Muscle layer of colon (tissue), 2 donors: ENCODE data around the gene KSR1.
"Not testable (repeated sequence)": the region's sequence is repeated elsewhere in the genome, so short reads cannot be mapped to it uniquely, and the experiment has no call there.

ENCODE experiments used
- H3K27ac ChIP-seq: one replicate; pipeline ENCODE4 v1.7.0; 2013; ENCODE audit warnings: low read depth, mild to moderate bottlenecking, low read length, moderate library complexity
- H3K27me3 ChIP-seq, 2 donors: one replicate each; pipeline ENCODE4 v1.7.0; 2013; ENCODE audit warnings: low read length in 2 of 2, mild to moderate bottlenecking in 2 of 2; ENCODE audit not compliant: insufficient read depth in 2 of 2, control insufficient read depth in 1 of 2
- H3K36me3 ChIP-seq: one replicate; pipeline ENCODE4 v1.7.0; 2013; ENCODE audit warnings: mild to moderate bottlenecking, low read length; ENCODE audit not compliant: insufficient read depth
- H3K4me1 ChIP-seq: one replicate; pipeline ENCODE4 v1.7.0; 2013; ENCODE audit warnings: mild to moderate bottlenecking, low read length; ENCODE audit not compliant: insufficient read depth
- H3K4me3 ChIP-seq, 2 donors: one replicate each; pipeline ENCODE4 v1.7.0; 2013; ENCODE audit warnings: low read length in 2 of 2, low read depth in 1 of 2, mild to moderate bottlenecking in 1 of 2, moderate library complexity in 1 of 2
- H3K9ac ChIP-seq: one replicate; pipeline ENCODE4 v1.7.0; 2013; ENCODE audit warnings: low read length
- H3K9me3 ChIP-seq: one replicate; pipeline ENCODE4 v1.7.0; 2013; ENCODE audit warnings: mild to moderate bottlenecking, low read length
- donor health status: abdominal sarcoma.
- donor health status: Adenocarcinoma of cecum.

Gene KSR1

DNA sequence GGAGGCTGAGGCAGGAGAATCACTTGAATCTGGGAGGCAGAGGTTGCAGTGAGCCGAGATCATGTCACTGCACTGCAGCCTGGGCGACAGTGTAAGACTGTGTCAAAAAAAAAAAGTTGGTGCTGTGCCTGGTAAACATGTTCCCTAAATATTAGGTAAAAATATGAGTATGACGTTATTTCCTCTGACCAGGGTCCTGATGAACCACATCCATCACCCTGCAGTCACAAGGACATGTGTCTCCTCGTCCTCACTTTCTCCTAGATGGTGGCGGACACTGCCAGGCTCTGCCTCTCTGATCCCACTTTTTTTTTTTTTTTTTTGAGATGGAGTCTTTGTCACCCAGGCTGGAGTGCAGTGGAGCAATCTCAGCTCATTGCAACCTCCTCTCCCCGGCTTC, 203.4 kb downstream of the KSR1 start:
- H3K27me3 ChIP-seq: no peaks in the 10 kb centered on the region
- no peak overlapping the region for H3K27ac ChIP-seq
- no peak overlapping the region for H3K4me3 ChIP-seq
- no peaks in the 10 kb centered on the region for H3K4me1 ChIP-seq
- H3K9me3 ChIP-seq: no peaks in the 10 kb centered on the region
- no peak overlapping the region for H3K9ac ChIP-seq
- H3K36me3 ChIP-seq: no peaks in the 10 kb centered on the region

- Histone ChIP-seq H3K27me3 (no peaks in the 10 kb centered on the region), H3K9ac (no peak overlapping the region), H3K4me1 (no peaks in the 10 kb centered on the region), H3K9me3 (no peaks in the 10 kb centered on the region), H3K27ac (no peak overlapping the region), H3K36me3 (no peaks in the 10 kb centered on the region), H3K4me3 (no peak overlapping the region)
Measured at GRCh38 chr17:27660436-27660835, 204.2 kb downstream of the KSR1 start.

GRCh38 chr17:27663936-27664605, 207.8 kb downstream of the KSR1 start:
- no peaks in the 10 kb centered on the region for H3K36me3 ChIP-seq
- no peaks in the 10 kb centered on the region for H3K9me3 ChIP-seq
- no peaks in the 10 kb centered on the region for H3K4me1 ChIP-seq
- no peak overlapping the region for H3K27ac ChIP-seq
- H3K4me3 ChIP-seq: no peak overlapping the region
- no peak overlapping the region for H3K9ac ChIP-seq
- no peaks in the 10 kb centered on the region for H3K27me3 ChIP-seq

GRCh38 chr17:27664606-27664965, 208.3 kb downstream of the KSR1 start:
- Histone ChIP-seq H3K36me3 (no peaks in the 10 kb centered on the region), H3K4me1 (no peaks in the 10 kb centered on the region), H3K9me3 (no peaks in the 10 kb centered on the region), H3K27ac (no peak overlapping the region), H3K27me3 (no peaks in the 10 kb centered on the region), H3K9ac (no peak overlapping the region), H3K4me3 (no peak overlapping the region)

DNA sequence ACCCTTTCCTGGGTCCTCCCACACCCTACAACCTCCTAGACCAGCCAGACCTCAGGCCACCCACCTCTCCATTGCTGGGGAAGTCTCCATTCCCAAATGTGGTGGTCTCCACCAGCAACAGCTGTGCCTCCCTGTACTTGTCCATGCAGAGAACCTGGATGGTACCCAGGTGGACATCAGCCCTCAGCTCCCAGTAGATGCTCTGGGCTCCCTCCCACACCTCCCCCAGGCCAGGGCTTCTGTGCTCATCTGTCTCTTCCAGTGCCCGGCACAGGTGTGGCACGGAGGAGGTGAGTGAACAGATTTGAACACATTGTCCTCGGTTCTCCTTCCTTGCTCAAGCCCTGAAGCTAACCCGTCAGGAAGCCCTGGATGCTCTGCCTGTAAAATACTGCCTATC, 209.3 kb downstream of the KSR1 start:
- no peaks in the 10 kb centered on the region for H3K36me3 ChIP-seq

GRCh38 chr17:27666270-27666669, 210.0 kb downstream of the KSR1 start:
- not testable (repeated sequence) for H3K27me3 ChIP-seq, H3K27ac ChIP-seq, H3K9ac ChIP-seq, H3K36me3 ChIP-seq, H3K4me3 ChIP-seq, H3K9me3 ChIP-seq, H3K4me1 ChIP-seq

More for the DNA sequence above, 209.3 kb downstream of the KSR1 start:
- H3K27me3 ChIP-seq: no peaks in the 10 kb centered on the region
- H3K27ac ChIP-seq: no peak overlapping the region
- no peaks in the 10 kb centered on the region for H3K4me1 ChIP-seq
- no peak overlapping the region for H3K9ac ChIP-seq
- H3K9me3 ChIP-seq: no peaks in the 10 kb centered on the region
- no peak overlapping the region for H3K4me3 ChIP-seq

DNA sequence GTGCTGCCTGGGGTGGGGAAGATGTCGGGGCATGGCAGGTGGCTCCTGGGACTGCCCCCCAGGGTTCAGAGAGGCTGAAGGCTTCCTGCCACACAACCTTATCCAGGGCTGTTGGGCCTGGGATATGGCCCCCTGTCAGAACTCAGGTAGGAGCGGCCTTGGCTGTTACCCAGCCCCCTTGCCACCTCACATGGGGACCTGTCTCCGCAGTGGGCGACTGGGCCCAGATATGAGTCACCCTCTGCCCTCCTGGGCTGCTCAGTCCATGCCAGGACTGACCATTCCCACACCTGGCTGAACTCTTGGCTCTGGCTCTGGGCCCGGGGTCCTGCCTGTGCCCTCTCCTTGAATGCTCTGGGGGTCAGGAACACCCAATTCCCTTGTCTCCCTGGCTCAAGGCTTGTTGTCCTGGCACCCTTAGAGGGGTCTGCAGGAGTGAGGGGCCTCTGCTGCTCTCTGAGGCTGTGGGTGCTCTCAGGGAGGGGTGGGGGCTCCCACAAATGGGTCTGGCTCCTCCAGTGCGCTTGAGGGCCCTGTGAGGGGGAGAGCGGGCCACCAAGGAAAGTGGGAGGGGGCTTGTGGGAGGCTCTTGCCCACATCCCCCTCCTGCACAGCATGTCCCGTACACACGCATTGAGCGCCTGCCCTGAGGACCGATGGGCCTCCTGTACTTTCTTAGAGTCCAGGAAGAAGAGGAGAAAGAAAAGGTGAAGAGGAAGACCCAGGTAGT, 210.7 kb downstream of the KSR1 start:
- Histone ChIP-seq H3K36me3 (no peaks in the 10 kb centered on the region), H3K4me3 (no peak overlapping the region), H3K9ac (no peak overlapping the region), H3K27me3 (no peaks in the 10 kb centered on the region), H3K4me1 (no peaks in the 10 kb centered on the region), H3K27ac (no peak overlapping the region), H3K9me3 (no peaks in the 10 kb centered on the region)

DNA sequence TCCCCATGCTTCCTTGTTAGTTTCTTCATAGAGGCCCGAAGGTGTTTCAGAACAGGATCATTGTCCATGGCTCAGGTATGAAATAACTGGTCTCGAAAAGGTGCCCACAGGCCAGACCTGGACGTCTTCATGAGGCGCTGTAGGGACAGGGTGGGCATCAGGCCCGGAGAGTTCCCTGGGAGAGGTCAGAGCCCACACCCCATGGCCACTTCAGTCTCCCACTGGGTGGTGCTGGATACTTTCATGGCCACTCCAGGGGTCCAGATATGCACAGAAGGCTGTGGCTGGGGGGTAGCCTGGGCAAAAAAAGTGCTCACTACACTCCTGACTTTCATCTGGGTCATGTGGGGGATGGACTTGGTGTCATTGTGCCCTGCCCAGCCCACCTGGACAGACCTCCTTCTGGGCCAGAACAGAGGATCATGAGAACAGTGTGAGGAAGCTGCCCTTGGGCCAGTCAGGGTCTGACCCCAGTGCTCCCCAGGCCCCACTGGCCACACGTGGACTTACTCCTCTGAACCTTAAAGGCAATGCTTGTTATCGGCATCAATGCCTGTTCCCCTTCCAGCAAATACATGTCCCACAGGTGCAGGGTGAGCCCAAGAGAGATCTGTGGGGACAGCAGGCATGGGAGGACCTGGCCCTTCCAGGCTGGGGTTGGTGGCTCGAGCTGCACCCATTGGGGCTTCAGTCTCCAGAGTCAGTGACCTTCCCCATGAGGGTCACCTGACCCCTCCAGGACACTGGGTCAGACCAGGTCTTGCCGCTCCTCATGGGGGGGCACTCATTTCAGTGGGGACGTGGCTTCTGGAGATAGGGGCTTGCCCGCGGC, 211.6 kb downstream of the KSR1 start:
- H3K36me3 ChIP-seq: no peaks in the 10 kb centered on the region
- no peaks in the 10 kb centered on the region for H3K27me3 ChIP-seq
- no peak overlapping the region for H3K4me3 ChIP-seq
- H3K4me1 ChIP-seq: no peaks in the 10 kb centered on the region
- no peaks in the 10 kb centered on the region for H3K9me3 ChIP-seq
- H3K27ac ChIP-seq: no peak overlapping the region
- H3K9ac ChIP-seq: no peak overlapping the region

DNA sequence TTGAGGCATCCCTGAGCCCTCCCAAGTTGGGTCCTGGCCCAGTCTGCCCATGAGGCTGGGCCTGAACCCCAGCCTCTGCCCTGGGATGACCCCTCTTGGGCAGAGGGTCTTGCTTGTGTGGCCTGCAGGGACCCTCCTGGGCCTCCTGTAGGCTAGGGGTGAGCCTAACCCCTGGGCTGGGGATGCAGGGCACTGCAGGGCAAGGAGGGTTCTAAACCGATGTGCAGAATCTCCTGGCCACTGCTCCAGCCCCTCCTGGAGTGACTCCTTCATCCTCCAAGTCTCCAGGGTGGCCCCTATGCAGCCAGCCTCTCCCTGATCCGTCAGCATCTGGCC, 212.2 kb downstream of the KSR1 start:
- Histone ChIP-seq H3K4me3 (no peak overlapping the region), H3K9me3 (no peaks in the 10 kb centered on the region), H3K36me3 (no peaks in the 10 kb centered on the region), H3K4me1 (no peaks in the 10 kb centered on the region), H3K27ac (no peak overlapping the region), H3K9ac (no peak overlapping the region), H3K27me3 (no peaks in the 10 kb centered on the region)

- H3K9ac ChIP-seq: no peak overlapping the region
- no peak overlapping the region for H3K27ac ChIP-seq
- no peaks in the 10 kb centered on the region for H3K27me3 ChIP-seq
- no peaks in the 10 kb centered on the region for H3K36me3 ChIP-seq
- no peaks in the 10 kb centered on the region for H3K9me3 ChIP-seq
- H3K4me1 ChIP-seq: no peaks in the 10 kb centered on the region
- H3K4me3 ChIP-seq: no peak overlapping the region
Measured at GRCh38 chr17:27669136-27669535, 212.9 kb downstream of the KSR1 start.

DNA sequence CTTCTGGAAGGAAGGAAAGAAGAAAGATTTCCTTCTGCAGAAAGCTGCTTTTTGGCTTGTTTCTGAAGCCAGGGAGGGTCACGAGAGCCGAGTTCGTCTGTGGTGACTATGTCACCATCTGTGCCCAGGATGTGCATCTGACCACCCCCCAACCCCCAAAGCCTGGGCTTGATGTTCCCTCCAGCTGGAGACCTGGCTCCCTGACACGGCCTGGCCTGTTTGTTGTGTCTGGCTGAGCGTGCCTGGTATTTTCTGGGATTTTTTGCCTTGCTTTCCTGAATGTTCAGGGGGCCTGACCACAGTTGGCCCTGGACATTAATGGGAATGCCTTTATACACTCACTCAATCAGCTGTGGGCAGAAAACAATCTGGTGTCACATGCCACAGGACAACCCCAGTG, 213.6 kb downstream of the KSR1 start:
- no peaks in the 10 kb centered on the region for H3K4me1 ChIP-seq
- no peaks in the 10 kb centered on the region for H3K9me3 ChIP-seq
- no peak overlapping the region for H3K4me3 ChIP-seq
- no peaks in the 10 kb centered on the region for H3K36me3 ChIP-seq
- H3K27ac ChIP-seq: no peak overlapping the region
- H3K27me3 ChIP-seq: no peaks in the 10 kb centered on the region
- no peak overlapping the region for H3K9ac ChIP-seq
